ENCODE data around the gene BHLHA15.

The BHLHA15 gene

GRCh38 chr7:98238976-98239375, 27.7 kb downstream of the BHLHA15 start:
- TF ChIP-seq CTCF (IDR thresholded peaks at IDR 0.05; ENCODE audit: insufficient read depth, low read depth, low read length, missing control alignments) = no peak
- no peak overlapping the region for H3K4me3 ChIP-seq (ENCODE audit: low read length)
- no peak for DNase-seq (ENCODE audit: low read depth)

DNA sequence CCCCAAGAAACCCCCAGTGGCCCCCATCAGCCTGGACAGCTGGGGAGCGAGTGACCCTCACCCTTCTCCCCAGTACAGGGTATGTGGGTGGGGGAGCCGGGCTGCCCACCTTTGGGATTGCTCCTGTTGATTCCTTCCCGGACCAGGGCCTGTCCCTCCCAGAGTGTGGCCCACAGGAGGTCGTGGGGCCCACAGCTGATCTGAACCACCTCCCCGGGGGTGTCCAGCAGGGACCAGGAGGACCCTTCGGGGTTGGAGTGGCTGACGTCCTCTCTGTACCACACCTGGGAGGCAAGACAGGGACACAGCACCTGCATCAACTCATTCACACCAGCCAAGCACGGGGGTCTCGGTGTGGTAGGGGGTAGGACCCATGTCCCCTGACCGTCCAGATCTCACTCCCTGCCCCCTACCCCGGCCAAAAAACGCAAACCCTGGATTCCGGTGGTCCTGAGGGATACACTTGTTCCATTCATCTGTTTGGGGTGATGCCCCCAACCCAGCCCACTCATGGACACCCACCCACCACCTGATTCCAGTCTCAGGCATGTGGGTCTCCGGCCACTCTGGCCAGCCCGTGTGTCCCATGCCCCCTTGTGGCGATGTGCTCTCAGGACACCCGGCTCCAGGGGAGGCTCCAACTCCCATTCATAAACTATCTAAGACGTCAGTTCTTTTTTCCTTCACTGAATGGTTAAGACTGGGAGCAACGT, 29.9 kb downstream of the BHLHA15 start:
- peak; percentile 75 for TF ChIP-seq CTCF (IDR thresholded peaks at IDR 0.05; ENCODE audit: insufficient read depth, low read depth, low read length, missing control alignments)
- no peak overlapping the region for H3K4me3 ChIP-seq (ENCODE audit: low read length)
- DNase-seq (ENCODE audit: low read depth) = peak; percentile 41

DNA sequence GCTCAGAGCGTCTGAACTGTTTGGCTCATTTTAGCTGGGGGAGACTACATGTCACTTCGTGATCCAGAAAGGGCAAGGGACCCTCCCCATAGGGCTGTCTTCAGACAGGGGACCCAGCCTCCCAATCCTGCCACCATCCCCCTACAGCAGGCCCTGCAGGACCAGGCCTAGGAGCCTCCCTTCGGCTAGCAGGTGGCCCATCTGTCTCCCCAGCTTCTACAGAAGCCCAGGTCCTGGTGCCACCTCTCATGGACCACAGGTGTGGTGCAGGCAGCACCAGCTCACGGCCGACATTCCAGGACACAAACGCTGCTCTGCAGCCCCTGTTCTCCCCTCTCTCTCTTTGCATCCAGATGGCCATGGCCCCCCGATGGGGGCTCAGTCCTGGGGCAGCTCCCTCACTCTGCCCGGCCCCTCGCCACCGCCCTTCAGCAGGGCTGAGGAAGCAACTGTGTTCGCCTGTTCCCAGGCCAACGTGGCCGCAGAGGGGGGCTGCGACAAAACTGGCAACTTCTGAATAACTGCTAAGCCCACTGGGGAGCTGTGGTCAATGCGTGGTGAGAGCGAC, 30.5 kb downstream of the BHLHA15 start:
- DNase-seq (ENCODE audit: low read depth) = no peak
- no peak for TF ChIP-seq CTCF (IDR thresholded peaks at IDR 0.05; ENCODE audit: insufficient read depth, low read depth, low read length, missing control alignments)

GRCh38 chr7:98242342-98242741, 31.1 kb downstream of the BHLHA15 start:
- DNase-seq (ENCODE audit: low read depth) = no peak
- TF ChIP-seq CTCF (IDR thresholded peaks at IDR 0.05; ENCODE audit: insufficient read depth, low read depth, low read length, missing control alignments) = no peak
- no peak overlapping the region for H3K4me3 ChIP-seq (ENCODE audit: low read length)

More for the DNA sequence above, 30.5 kb downstream of the BHLHA15 start:
- no peak overlapping the region for H3K4me3 ChIP-seq (ENCODE audit: low read length)

- DNase-seq (ENCODE audit: low read depth) = no peak
- H3K4me3 ChIP-seq (ENCODE audit: low read length) = no peak overlapping the region
- no peak for TF ChIP-seq CTCF (IDR thresholded peaks at IDR 0.05; ENCODE audit: insufficient read depth, low read depth, low read length, missing control alignments)
Measured at GRCh38 chr7:98242934-98243333, 31.7 kb downstream of the BHLHA15 start.

DNA sequence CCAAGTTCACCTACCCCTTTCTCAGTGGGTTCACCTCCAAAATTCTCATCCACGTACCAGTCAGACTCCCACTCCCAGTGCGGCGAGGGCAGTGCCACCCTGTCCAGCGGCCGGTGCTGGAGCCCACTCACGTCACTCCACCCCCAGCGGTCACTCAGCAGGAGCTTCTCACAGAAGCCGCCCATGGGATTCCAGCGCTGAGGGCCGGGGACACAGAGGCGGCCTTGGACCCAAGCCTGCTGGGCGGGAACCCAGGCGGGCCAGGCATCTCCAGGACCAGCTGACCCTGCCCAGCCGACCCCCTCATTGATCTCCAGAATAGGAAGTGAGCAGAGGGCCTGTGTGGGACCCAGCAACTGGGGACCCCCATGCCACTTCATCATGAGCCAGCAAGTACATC, 33.6 kb downstream of the BHLHA15 start:
- TF ChIP-seq CTCF (IDR thresholded peaks at IDR 0.05; ENCODE audit: insufficient read depth, low read depth, low read length, missing control alignments) = no peak
- DNase-seq (ENCODE audit: low read depth) = no peak
- H3K4me3 ChIP-seq (ENCODE audit: low read length) = no peak overlapping the region

GRCh38 chr7:98248156-98248555, 36.9 kb downstream of the BHLHA15 start:
- no peak for DNase-seq (ENCODE audit: low read depth)
- H3K4me3 ChIP-seq (ENCODE audit: low read length) = no peak overlapping the region
- no peak for TF ChIP-seq CTCF (IDR thresholded peaks at IDR 0.05; ENCODE audit: insufficient read depth, low read depth, low read length, missing control alignments)

Measured in epithelial cell of esophagus (primary cell).